SK-N-MC (cell line): Measurements from ENCODE around the gene TMEM255A.

Experiments
- DNase-seq: peaks from one replicate; pipeline ENCODE4 v3.0.0-alpha.2; 2011; ENCODE audit warnings: low read depth, low spot score
- H3K27ac ChIP-seq: fragments of 200-600 bp; sonication (generic); 2 replicates; pipeline ENCODE4 v1.5.1; 2016; ENCODE audit warnings: mixed run types
- H3K36me3 ChIP-seq: fragments of 200-600 bp; sonication (generic); 2 replicates; pipeline ENCODE4 v1.6.1; 2017; ENCODE audit warnings: antibody characterized with exemption, low read length, mixed read lengths; ENCODE audit not compliant: insufficient read depth
- H3K4me3 ChIP-seq: fragments of 200-600 bp; sonication (generic); 2 replicates; pipeline ENCODE4 v1.5.1; 2016
- H3K9ac ChIP-seq: fragments of 200-600 bp; sonication (generic); 2 replicates; pipeline ENCODE4 v1.8.0; 2017; ENCODE audit warnings: mixed run types, mixed read lengths; ENCODE audit not compliant: insufficient read length
- H3K9me3 ChIP-seq: fragments of 200-600 bp; sonication (generic); 2 replicates; pipeline ENCODE4 v1.6.1; 2017; ENCODE audit warnings: low read depth, mild to moderate bottlenecking, antibody characterized with exemption, low read length, moderate library complexity, mixed read lengths
- EZH2 ChIP-seq: fragments of 200-600 bp; sonication (generic); IDR thresholded peaks from one replicate; pipeline ENCODE4 v1.6.1; 2017; ENCODE audit warnings: antibody characterized with exemption
- FOXP2 ChIP-seq: optimal IDR thresholded peaks from 2 replicates; pipeline ENCODE3; 2011; ENCODE audit warnings: mild to moderate bottlenecking, moderate library complexity; ENCODE audit not compliant: insufficient read depth; ENCODE audit errors: extremely low read length, control extremely low read depth
- POLR2AphosphoS5 ChIP-seq: IDR thresholded peaks from 2 replicates; pipeline ENCODE4 v1.6.1; 2012; ENCODE audit warnings: mild to moderate bottlenecking, low read depth, low read length, borderline replicate concordance

Gene TMEM255A

GRCh38 chrX:120334603-120335002 lies 23.3 kb upstream of the TMEM255A start:
- no peak for DNase-seq
- Histone ChIP-seq H3K9ac (no peak overlapping the region), H3K9me3 (no peaks in the 10 kb centered on the region), H3K4me3 (no peak overlapping the region), H3K27ac (no peak overlapping the region), H3K36me3 (no peaks in the 10 kb centered on the region)
- no peak for TF ChIP-seq POLR2AphosphoS5
- TF ChIP-seq EZH2 = no peak
- TF ChIP-seq FOXP2 = no peak

- TF ChIP-seq POLR2AphosphoS5 (no peak), EZH2 (no peak), FOXP2 (no peak)
- H3K9me3 ChIP-seq = no peaks in the 10 kb centered on the region
- H3K4me3 ChIP-seq = no peak overlapping the region
- H3K9ac ChIP-seq = no peak overlapping the region
- H3K36me3 ChIP-seq = no peaks in the 10 kb centered on the region
- no peak overlapping the region for H3K27ac ChIP-seq
- DNase-seq = no peak
Observed at GRCh38 chrX:120334151-120334550, 22.9 kb upstream of the TMEM255A start.

GRCh38 chrX:120332394-120332793 lies 21.1 kb upstream of the TMEM255A start:
- no peak for TF ChIP-seq POLR2AphosphoS5
- TF ChIP-seq FOXP2 = no peak
- no peak for TF ChIP-seq EZH2
- no peak for DNase-seq

GRCh38 chrX:120331116-120331515 lies 19.9 kb upstream of the TMEM255A start:
- no peak overlapping the region for H3K9ac ChIP-seq

More at GRCh38 chrX:120332394-120332793, 21.1 kb upstream of the TMEM255A start:
- no peaks in the 10 kb centered on the region for H3K36me3 ChIP-seq
- H3K4me3 ChIP-seq = no peak overlapping the region
- no peak overlapping the region for H3K9ac ChIP-seq
- no peaks in the 10 kb centered on the region for H3K9me3 ChIP-seq
- H3K27ac ChIP-seq = no peak overlapping the region

GRCh38 chrX:120321520-120322281 lies 10.4 kb upstream of the TMEM255A start:
- Histone ChIP-seq H3K27ac (no peak overlapping the region), H3K9ac (no peak overlapping the region), H3K36me3 (no peaks in the 10 kb centered on the region), H3K9me3 (no peaks in the 10 kb centered on the region), H3K4me3 (no peak overlapping the region)
- DNase-seq = no peak
- no peak for TF ChIP-seq POLR2AphosphoS5
- no peak for TF ChIP-seq EZH2
- no peak for TF ChIP-seq FOXP2

More at GRCh38 chrX:120331116-120331515, 19.9 kb upstream of the TMEM255A start:
- DNase-seq = no peak
- H3K4me3 ChIP-seq = no peak overlapping the region
- no peaks in the 10 kb centered on the region for H3K36me3 ChIP-seq
- no peaks in the 10 kb centered on the region for H3K9me3 ChIP-seq
- no peak overlapping the region for H3K27ac ChIP-seq
- TF ChIP-seq FOXP2 (no peak), POLR2AphosphoS5 (no peak), EZH2 (no peak)

- H3K4me3 ChIP-seq = no peak overlapping the region
- TF ChIP-seq POLR2AphosphoS5 = no peak
- TF ChIP-seq FOXP2 = no peak
- no peak for TF ChIP-seq EZH2
- H3K9me3 ChIP-seq = no peaks in the 10 kb centered on the region
- no peak for DNase-seq
- no peak overlapping the region for H3K27ac ChIP-seq
- H3K36me3 ChIP-seq = no peaks in the 10 kb centered on the region
- no peak overlapping the region for H3K9ac ChIP-seq
Observed at GRCh38 chrX:120318411-120318810, 7.2 kb upstream of the TMEM255A start.

- no peak overlapping the region for H3K4me3 ChIP-seq
- TF ChIP-seq FOXP2 (no peak), POLR2AphosphoS5 (no peak), EZH2 (no peak)
Observed at GRCh38 chrX:120316587-120317283, 5.5 kb upstream of the TMEM255A start.

GRCh38 chrX:120315776-120316175 lies 4.5 kb upstream of the TMEM255A start:
- no peak for TF ChIP-seq POLR2AphosphoS5
- no peak for TF ChIP-seq EZH2
- no peak for TF ChIP-seq FOXP2
- H3K9ac ChIP-seq = no peak overlapping the region
- H3K36me3 ChIP-seq = no peaks in the 10 kb centered on the region
- H3K4me3 ChIP-seq = no peak overlapping the region
- DNase-seq = no peak
- H3K9me3 ChIP-seq = no peaks in the 10 kb centered on the region
- no peak overlapping the region for H3K27ac ChIP-seq

More at GRCh38 chrX:120316587-120317283, 5.5 kb upstream of the TMEM255A start:
- Histone ChIP-seq H3K36me3 (no peaks in the 10 kb centered on the region), H3K27ac (no peak overlapping the region), H3K9ac (no peak overlapping the region), H3K9me3 (no peaks in the 10 kb centered on the region)
- no peak for DNase-seq
